Activated T-cell treated with anti-CD3 and anti-CD28 coated beads, Interleukin-2, amount 50 U/mL, for 24 hours (primary cell): Measurements from ENCODE around the gene TMEM80.
"Not testable (repeated sequence)": the region's sequence is repeated elsewhere in the genome, so short reads cannot be mapped to it uniquely, and the experiment has no call there.

ENCODE experiments used
- DNase-seq: peaks from one replicate; pipeline ENCODE4 v3.0.0-alpha.2; 2020
- H3K27ac Mint-ChIP-seq: 2 replicates; pipeline ENCODE4 v1.8.0; 2020; ENCODE audit warnings: mild to moderate bottlenecking, mixed read lengths
- H3K27me3 Mint-ChIP-seq: 2 replicates; pipeline ENCODE4 v1.8.0; 2020; ENCODE audit warnings: mixed read lengths
- H3K36me3 Mint-ChIP-seq: 2 replicates; pipeline ENCODE4 v1.8.0; 2020; ENCODE audit warnings: low read depth, mixed read lengths
- H3K4me1 Mint-ChIP-seq: 2 replicates; pipeline ENCODE4 v1.8.0; 2020; ENCODE audit warnings: low read depth, mixed read lengths
- H3K4me3 Mint-ChIP-seq: 2 replicates; pipeline ENCODE4 v1.8.0; 2020; ENCODE audit warnings: mild to moderate bottlenecking, moderate library complexity, mixed read lengths
- H3K9me3 Mint-ChIP-seq: 2 replicates; pipeline ENCODE4 v1.8.0; 2020; ENCODE audit warnings: mixed read lengths

TMEM80 gene

GRCh38 chr11:727281-727701, 31.7 kb downstream of the TMEM80 start:
- Mint-ChIP-seq H3K4me3 (no peak overlapping the region), H3K27me3 (peaks cover 10% of the 10 kb centered on the region), H3K4me1 (peaks cover 16% of the 10 kb centered on the region), H3K9me3 (no peaks in the 10 kb centered on the region), H3K36me3 (no peaks in the 10 kb centered on the region), H3K27ac (no peak overlapping the region)
- DNase-seq = no peak

- H3K27me3 Mint-ChIP-seq = peaks cover 7% of the 10 kb centered on the region
- no peaks in the 10 kb centered on the region for H3K9me3 Mint-ChIP-seq
- peaks cover 14% of the 10 kb centered on the region for H3K4me1 Mint-ChIP-seq
- DNase-seq = peak; percentile 88
- no peaks in the 10 kb centered on the region for H3K36me3 Mint-ChIP-seq
- no peak overlapping the region for H3K27ac Mint-ChIP-seq
- H3K4me3 Mint-ChIP-seq = no peak overlapping the region
These were observed 32.5 kb downstream of the TMEM80 start for GRCh38 chr11:727859-728748.

- peaks cover 6% of the 10 kb centered on the region for H3K27me3 Mint-ChIP-seq
- H3K36me3 Mint-ChIP-seq = no peaks in the 10 kb centered on the region
- no peak overlapping the region for H3K4me3 Mint-ChIP-seq
- peaks cover 11% of the 10 kb centered on the region for H3K4me1 Mint-ChIP-seq
- H3K9me3 Mint-ChIP-seq = no peaks in the 10 kb centered on the region
- H3K27ac Mint-ChIP-seq = no peak overlapping the region
- no peak for DNase-seq
These were observed 33.4 kb downstream of the TMEM80 start for GRCh38 chr11:728901-729491.

GRCh38 chr11:729492-730074, 34.0 kb downstream of the TMEM80 start:
- Mint-ChIP-seq H3K9me3 (no peaks in the 10 kb centered on the region), H3K27ac (no peak overlapping the region), H3K4me3 (no peak overlapping the region), H3K4me1 (peaks cover 9% of the 10 kb centered on the region), H3K36me3 (no peaks in the 10 kb centered on the region), H3K27me3 (peaks cover 3% of the 10 kb centered on the region)
- DNase-seq = no peak

GRCh38 chr11:733072-733471, 37.5 kb downstream of the TMEM80 start:
- Mint-ChIP-seq H3K27ac (no peak overlapping the region), H3K36me3 (no peaks in the 10 kb centered on the region), H3K9me3 (no peaks in the 10 kb centered on the region), H3K4me3 (no peak overlapping the region), H3K4me1 (peaks cover 14% of the 10 kb centered on the region), H3K27me3 (peaks cover 7% of the 10 kb centered on the region)
- DNase-seq = no peak

- H3K4me1 Mint-ChIP-seq = peaks cover 15% of the 10 kb centered on the region
- DNase-seq, H3K9me3 Mint-ChIP-seq, H3K4me3 Mint-ChIP-seq, H3K36me3 Mint-ChIP-seq, H3K27me3 Mint-ChIP-seq, H3K27ac Mint-ChIP-seq: not testable (repeated sequence)
These were observed 38.9 kb downstream of the TMEM80 start for GRCh38 chr11:734541-734940.

- Mint-ChIP-seq H3K4me3 (peak overlapping the region; percentile 28), H3K27ac (peak overlapping the region; percentile 37)
These were observed 41.8 kb downstream of the TMEM80 start for GRCh38 chr11:737366-737765.

GRCh38 chr11:737899-738298, 42.3 kb downstream of the TMEM80 start:
- H3K36me3 Mint-ChIP-seq, DNase-seq, H3K27me3 Mint-ChIP-seq, H3K9me3 Mint-ChIP-seq: not testable (repeated sequence)
- H3K4me3 Mint-ChIP-seq = peak overlapping the region; percentile 28
- peaks cover 15% of the 10 kb centered on the region for H3K4me1 Mint-ChIP-seq
- H3K27ac Mint-ChIP-seq = peak overlapping the region; percentile 27

More at GRCh38 chr11:737366-737765, 41.8 kb downstream of the TMEM80 start:
- DNase-seq = no peak
- no peaks in the 10 kb centered on the region for H3K9me3 Mint-ChIP-seq
- H3K27me3 Mint-ChIP-seq = peaks cover 7% of the 10 kb centered on the region
- H3K36me3 Mint-ChIP-seq = no peaks in the 10 kb centered on the region
- H3K4me1 Mint-ChIP-seq = peaks cover 15% of the 10 kb centered on the region

- DNase-seq = no peak
- peaks cover 14% of the 10 kb centered on the region for H3K4me1 Mint-ChIP-seq
- H3K9me3 Mint-ChIP-seq = no peaks in the 10 kb centered on the region
- no peak overlapping the region for H3K4me3 Mint-ChIP-seq
- H3K27me3 Mint-ChIP-seq = peaks cover 4% of the 10 kb centered on the region
- no peaks in the 10 kb centered on the region for H3K36me3 Mint-ChIP-seq
- no peak overlapping the region for H3K27ac Mint-ChIP-seq
These were observed 46.5 kb downstream of the TMEM80 start for GRCh38 chr11:742156-742546.

- Mint-ChIP-seq H3K4me1 (peaks cover 9% of the 10 kb centered on the region), H3K4me3 (no peak overlapping the region), H3K27ac (no peak overlapping the region), H3K36me3 (no peaks in the 10 kb centered on the region), H3K27me3 (no peaks in the 10 kb centered on the region), H3K9me3 (no peaks in the 10 kb centered on the region)
- no peak for DNase-seq
These were observed 47.1 kb downstream of the TMEM80 start for GRCh38 chr11:742571-743201.

- Mint-ChIP-seq H3K9me3 (no peaks in the 10 kb centered on the region), H3K27ac (no peak overlapping the region), H3K4me3 (no peak overlapping the region), H3K27me3 (no peaks in the 10 kb centered on the region), H3K36me3 (peaks cover 19% of the 10 kb centered on the region), H3K4me1 (peaks cover 18% of the 10 kb centered on the region)
- no peak for DNase-seq
These were observed 49.8 kb downstream of the TMEM80 start for GRCh38 chr11:745428-745827.

GRCh38 chr11:746289-747157, 50.9 kb downstream of the TMEM80 start:
- no peaks in the 10 kb centered on the region for H3K27me3 Mint-ChIP-seq
- peaks cover 23% of the 10 kb centered on the region for H3K4me1 Mint-ChIP-seq
- peak overlapping the region; percentile 53 for H3K27ac Mint-ChIP-seq
- no peaks in the 10 kb centered on the region for H3K9me3 Mint-ChIP-seq
- H3K4me3 Mint-ChIP-seq = peak overlapping the region; percentile 90
- H3K36me3 Mint-ChIP-seq = peaks cover 25% of the 10 kb centered on the region
- no peak for DNase-seq

- peak; percentile 91 for DNase-seq
- Mint-ChIP-seq H3K4me1 (peaks cover 25% of the 10 kb centered on the region), H3K27me3 (no peaks in the 10 kb centered on the region), H3K4me3 (peak within 1 kb of the TSS; percentile 90), H3K27ac (peak within 1 kb of the TSS; percentile 91), H3K9me3 (no peaks in the 10 kb centered on the region), H3K36me3 (peaks cover 27% of the 10 kb centered on the region)
These were observed 51.8 kb downstream of the TMEM80 start, which contains the start of gene TALDO1 for GRCh38 chr11:747158-748006. TALDO1 (plus strand) TSS chr11:747464; CDS start chr11:747482, 18 bp downstream.
